EH (cell line): ENCODE results near the gene TMEM203.

Experiments used
- DNase-seq: peaks from one replicate; pipeline ENCODE4 v3.0.0-alpha.2; 2015; ENCODE audit warnings: low read depth

TMEM203 gene

GRCh38 chr9:137217276-137218211 is 12.1 kb upstream of the TMEM203 start:
- DNase-seq: no peak

GRCh38 chr9:137216188-137216965 is 10.9 kb upstream of the TMEM203 start:
- no peak for DNase-seq

- DNase-seq: no peak
These were observed 9.9 kb upstream of the TMEM203 start for GRCh38 chr9:137215196-137215986.

GRCh38 chr9:137214620-137215019 is 9.2 kb upstream of the TMEM203 start:
- DNase-seq: no peak

GRCh38 chr9:137213160-137214060 is 8.0 kb upstream of the TMEM203 start:
- DNase-seq: no peak

- no peak for DNase-seq
These were observed 7.1 kb upstream of the TMEM203 start for GRCh38 chr9:137212520-137212919.

GRCh38 chr9:137211532-137211931 is 6.1 kb upstream of the TMEM203 start:
- DNase-seq: no peak

GRCh38 chr9:137206602-137207001 is 1.2 kb upstream of the TMEM203 start:
- no peak for DNase-seq

GRCh38 chr9:137204731-137205125 is 720 bp downstream of the TMEM203 start:
- DNase-seq: no peak

GRCh38 chr9:137202966-137203365 is 2.5 kb downstream of the TMEM203 start:
- DNase-seq: no peak

- no peak for DNase-seq
These were observed 4.1 kb downstream of the TMEM203 start for GRCh38 chr9:137201205-137201868.

- DNase-seq: peak; percentile 99
These were observed 4.9 kb downstream of the TMEM203 start, which contains the start of gene TPRN for GRCh38 chr9:137200311-137201204. TPRN (minus strand) TSS chr9:137200741; CDS start chr9:137200711, 30 bp downstream.

GRCh38 chr9:137199411-137200121 is 5.9 kb downstream of the TMEM203 start:
- peak; percentile 33 for DNase-seq

- no peak for DNase-seq
These were observed 6.6 kb downstream of the TMEM203 start for GRCh38 chr9:137198902-137199283.

- no peak for DNase-seq
These were observed 7.2 kb downstream of the TMEM203 start for GRCh38 chr9:137198051-137198901.

- no peak for DNase-seq
These were observed 9.8 kb downstream of the TMEM203 start for GRCh38 chr9:137195525-137196220.

- no peak for DNase-seq
These were observed 10.5 kb downstream of the TMEM203 start for GRCh38 chr9:137194909-137195308.
